K562 treated with DMSO at 1 percent for 48 hours (cell line): ENCODE data around the gene MRPL48. TPM values are rescaled to one million over a fixed set of nuclear protein-coding genes. Genes with fewer than 3 reads are reported as not detected.

Experiments used
- total RNA-seq: library from RNA; unstranded; fragments of 300-600 nt; gene quantifications from 2 replicates; pipeline ENCODE4 v1.2.3, GENCODE V29; 2022; ENCODE audit warnings: low replicate concordance; ENCODE audit errors: extremely low read depth

The MRPL48 gene
- not detected in 2 replicates for total RNA-seq

GRCh38 chr11:73787643-73788558 is at the start of gene MRPL48:
TSS of gene MRPL48 (plus strand) at chr11:73787874. CDS start at chr11:73787972, 98 bp downstream.

DNA sequence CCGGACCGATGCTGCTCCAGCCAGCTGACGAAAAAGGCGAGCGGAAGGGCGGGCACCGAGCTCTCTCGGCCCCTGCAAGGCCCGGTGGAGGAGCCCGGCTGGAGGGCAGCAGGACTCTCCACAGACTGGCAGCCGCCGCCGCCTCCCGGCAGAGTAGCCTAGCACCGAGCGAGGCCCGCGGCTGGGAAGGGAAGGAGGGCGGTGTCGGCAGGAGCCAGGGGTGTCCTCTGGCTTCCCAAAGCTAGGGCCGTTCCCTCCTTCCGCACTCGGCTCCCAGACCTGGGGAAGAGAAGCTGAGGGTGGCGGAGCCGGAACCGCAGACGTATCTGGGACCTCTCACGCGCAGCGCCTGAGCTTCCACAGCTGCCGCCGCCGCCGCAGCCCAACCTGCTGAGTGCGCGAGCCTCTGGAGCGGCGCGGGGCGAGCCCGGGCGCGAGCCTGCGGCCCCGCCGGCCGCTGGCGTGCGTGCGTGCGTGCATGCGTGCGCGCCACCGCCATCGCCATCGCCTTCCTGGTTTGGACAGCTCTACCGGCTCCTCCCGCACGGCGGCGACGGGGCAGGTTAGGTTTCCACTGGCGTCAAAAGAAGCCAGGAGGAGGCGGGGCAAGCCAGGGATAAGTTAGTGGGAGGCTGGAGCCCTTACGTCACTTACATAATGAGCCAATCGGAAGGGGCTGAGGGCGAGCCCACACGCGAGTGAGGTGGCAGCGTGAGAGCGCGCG is 26.8 kb upstream of the MRPL48 start, which contains the start of gene RAB6A:
TSS of gene RAB6A (minus strand) at position 396 of the 724 bp plus-strand sequence. CDS start 439 bp downstream, outside the sequence.

GRCh38 chr11:73876424-73877310 is 89.0 kb downstream of the MRPL48 start, which contains the start of the genes COA4 and PAAF1:
TSS of gene COA4 (minus strand) at chr11:73876846. CDS start at chr11:73873378, 3,468 bp downstream.
TSS of gene PAAF1 (plus strand) at chr11:73876999. CDS start at chr11:73877022, 23 bp downstream.

Other genes starting within 250 kb of the MRPL48 start
- gene FAM168A, start 189.8 kb upstream of the MRPL48 start, total RNA-seq, result not detected in 2 replicates
- gene PLEKHB1, start 141.3 kb upstream of the MRPL48 start, total RNA-seq, result not detected in 2 replicates
- not detected in 2 replicates for gene RAB6A, start 26.8 kb upstream of the MRPL48 start, total RNA-seq
- gene COA4, start 89.0 kb downstream of the MRPL48 start, total RNA-seq, result not detected in 2 replicates
- not detected in 2 replicates for gene PAAF1, start 89.1 kb downstream of the MRPL48 start, total RNA-seq
- not detected in 2 replicates for gene DNAJB13, start 163.2 kb downstream of the MRPL48 start, total RNA-seq
- gene UCP2, start 195.0 kb downstream of the MRPL48 start, total RNA-seq, result not detected in 2 replicates
- not detected in 2 replicates for gene UCP3, start 221.2 kb downstream of the MRPL48 start, total RNA-seq